Prostate gland (tissue), 2 donors: Measurements from ENCODE around the gene TANC1. TPM values are rescaled to one million over a fixed set of nuclear protein-coding genes. Genes with fewer than 3 reads are reported as not detected.

ENCODE experiments used
- DNase-seq: peaks from one replicate; pipeline ENCODE4 v3.0.0-alpha.2; 2019; ENCODE audit warnings: low spot score
- H3K27ac ChIP-seq, 2 donors: fragments of 200-600 bp; sonication (generic); 2 replicates each; pipeline ENCODE4 v1.5.1; 2017 to 2019
- H3K27me3 ChIP-seq: fragments of 200-600 bp; sonication (generic); replicated peaks from 2 replicates; pipeline ENCODE4 v1.5.1; 2019; ENCODE audit not compliant: insufficient read depth
- H3K36me3 ChIP-seq, 2 donors: fragments of 200-600 bp; sonication (generic); 1 replicate in 1 of 2; 2 replicates in 1 of 2; pipeline versions ENCODE4 v1.5.1 to v1.8.1; 2017 to 2019
- H3K4me1 ChIP-seq: fragments of 200-600 bp; sonication (generic); replicated peaks from 2 replicates; pipeline ENCODE4 v1.5.1; 2019
- H3K4me3 ChIP-seq, 2 donors: fragments of 200-600 bp; sonication (generic); 2 replicates each; pipeline ENCODE4 v1.5.1; 2017 to 2019
- H3K9me3 ChIP-seq: fragments of 200-600 bp; sonication (generic); 2 replicates; pipeline ENCODE4 v1.5.1; 2017
- CTCF ChIP-seq, 4 experiments: fragments of 200-600 bp in 2 of 4; fragments of 450-650 bp in 2 of 4; sonication (generic) in 2 of 4; IDR thresholded peaks; 1 replicate in 3 of 4; 2 replicates in 1 of 4; pipeline ENCODE4 v1.5.1; 2016 to 2019; ENCODE audit warnings: antibody characterized with exemption in 4 of 4, mild to moderate bottlenecking in 2 of 4, moderate library complexity in 2 of 4
- POLR2A ChIP-seq: fragments of 450-650 bp; IDR thresholded peaks from one replicate; pipeline ENCODE4 v1.6.1; 2016; ENCODE audit warnings: antibody characterized with exemption, mild to moderate bottlenecking
- POLR2AphosphoS5 ChIP-seq: sonication (generic); formaldehyde crosslinking; IDR thresholded peaks from one replicate; pipeline ENCODE4 v1.6.1; 2017; ENCODE audit warnings: antibody characterized with exemption
- WGBS: methylation state at CpG from one replicate; pipeline ENCODE4 v1.1.5; 2018; 5-methylcytosine and 5-hydroxymethylcytosine counted together
- intact Hi-C: fragments of 100-400 bp; cut with DNase I; formaldehyde crosslinking; loops from one replicate; pipeline ENCODE4 v1.14.2; 2022
- total RNA-seq, 2 donors: library from RNA; depleted of rRNA; stranded (reverse); fragments of >200 nt; gene quantifications; one replicate each; pipeline ENCODE4 v1.1.0, GENCODE V29; 2016

The TANC1 gene
- total RNA-seq, 2 donors from 2014 or later = 33.5 to 39.7 TPM

DNA sequence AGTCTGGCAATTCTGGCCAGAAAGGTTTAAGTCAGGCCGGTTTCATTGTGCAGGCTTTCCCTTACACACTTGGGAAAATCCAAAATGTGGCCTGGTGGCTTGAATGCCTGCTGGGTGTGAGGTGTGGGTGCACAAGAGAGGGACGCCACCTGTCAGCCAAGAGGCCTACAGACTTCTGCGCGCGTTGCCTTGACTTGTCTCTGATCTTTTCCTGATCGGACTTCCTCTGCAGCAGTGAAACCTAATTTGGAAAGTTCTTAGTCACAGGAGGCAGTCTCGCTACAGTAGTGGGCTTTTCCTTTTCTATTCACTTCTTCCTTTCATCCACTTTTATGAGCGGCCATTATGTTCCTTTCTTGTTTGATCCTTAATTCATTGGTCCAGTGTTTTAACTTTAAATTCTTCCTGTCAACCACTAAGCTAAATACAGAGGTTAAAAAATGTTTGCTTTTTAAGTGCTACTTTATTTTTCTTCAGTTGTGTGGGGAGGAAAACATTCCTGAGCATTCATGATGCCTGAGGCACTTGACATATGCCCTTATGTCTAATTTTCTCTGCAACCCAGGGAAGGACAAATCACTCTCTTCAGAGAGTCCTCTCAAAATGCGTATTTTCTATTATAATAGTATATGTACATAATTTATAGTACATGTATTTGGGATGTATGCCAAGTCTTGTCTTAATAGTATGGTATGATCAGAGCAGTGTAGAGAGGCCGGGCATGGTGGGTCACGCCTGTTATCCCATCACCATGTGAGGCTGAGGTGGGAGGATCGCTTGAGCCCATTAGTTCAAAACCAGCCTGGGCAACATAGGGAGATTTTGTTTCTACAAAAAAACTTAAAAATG is 189.1 kb downstream of the TANC1 start:
- Histone ChIP-seq H3K27ac (peak overlapping the region; percentile 12 to 48), H3K4me1 (peaks cover 5% of the 10 kb centered on the region), H3K36me3 (no peaks in the 10 kb centered on the region), H3K9me3 (no peaks in the 10 kb centered on the region), H3K4me3 (no peak overlapping the region), H3K27me3 (no peaks in the 10 kb centered on the region)
- intact Hi-C loops = no loop called here
- TF ChIP-seq POLR2A = no peak
- TF ChIP-seq POLR2AphosphoS5 = peak; percentile 48
- peak in 1 of 4 experiments; percentile 24 for TF ChIP-seq CTCF (IDR thresholded peaks at IDR 0.05)
- 41% methylated on average over 12 of the region's 12 CpGs for WGBS
- DNase-seq = peak; percentile 52

DNA sequence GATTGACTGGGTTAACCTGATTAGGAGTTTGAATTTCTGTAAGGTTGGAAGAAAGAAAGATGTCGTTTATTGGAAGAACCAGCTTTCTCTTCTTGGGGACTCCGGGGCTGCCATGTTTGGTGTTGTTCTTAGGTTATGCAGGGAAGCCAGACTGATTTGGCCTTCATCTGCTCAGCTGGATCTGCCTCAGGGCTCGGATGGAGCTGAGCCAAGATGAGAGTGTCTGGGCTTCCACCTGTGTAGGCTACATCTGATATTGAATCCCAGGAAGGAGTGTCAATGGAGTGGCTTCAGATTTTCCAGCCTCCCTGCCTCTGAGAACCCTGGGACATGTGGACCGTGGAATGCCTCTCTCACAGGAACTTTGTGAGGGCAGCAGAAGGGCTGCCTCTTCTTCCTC is 192.0 kb downstream of the TANC1 start:
- DNase-seq = no peak
- Histone ChIP-seq H3K36me3 (peaks cover 0 to 6% of the 10 kb centered on the region in 2 donors), H3K27ac (no peak overlapping the region), H3K9me3 (no peaks in the 10 kb centered on the region), H3K27me3 (no peaks in the 10 kb centered on the region), H3K4me1 (peaks cover 5% of the 10 kb centered on the region), H3K4me3 (no peak overlapping the region)
- intact Hi-C loops = no loop called here
- 61% methylated on average over 4 of the region's 4 CpGs for WGBS
- TF ChIP-seq CTCF (IDR thresholded peaks at IDR 0.05) = no peak
- TF ChIP-seq POLR2A = no peak
- TF ChIP-seq POLR2AphosphoS5 = no peak

DNA sequence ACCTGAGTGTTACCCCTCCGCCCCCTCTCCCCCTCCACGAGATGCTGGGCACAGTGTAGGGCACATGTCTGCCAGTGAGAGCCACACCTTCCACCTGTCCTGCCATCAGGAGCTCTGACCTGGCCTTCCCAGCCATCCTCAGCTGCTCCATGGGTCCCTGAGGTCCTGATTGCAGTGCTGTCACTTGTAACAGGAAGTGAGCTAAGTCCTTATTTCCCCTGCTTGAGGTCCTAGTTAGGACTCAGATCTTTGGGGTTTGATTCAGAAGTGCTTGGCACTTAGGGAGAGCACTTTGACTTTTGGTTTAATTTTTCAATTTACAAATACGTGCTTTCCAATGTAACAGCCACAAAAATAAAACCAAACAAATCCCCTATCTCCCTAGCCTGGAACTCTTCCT is 192.5 kb downstream of the TANC1 start:
- WGBS = 68% methylated on average over 3 of the region's 3 CpGs
- TF ChIP-seq POLR2A (no peak), POLR2AphosphoS5 (no peak), CTCF (IDR thresholded peaks at IDR 0.05) (no peak)
- peaks cover 0 to 6% of the 10 kb centered on the region in 2 donors for H3K36me3 ChIP-seq
- no peak for DNase-seq
- peaks cover 5% of the 10 kb centered on the region for H3K4me1 ChIP-seq
- no peaks in the 10 kb centered on the region for H3K9me3 ChIP-seq
- intact Hi-C loops = no loop called here
- no peak overlapping the region for H3K4me3 ChIP-seq
- no peak overlapping the region for H3K27ac ChIP-seq
- no peaks in the 10 kb centered on the region for H3K27me3 ChIP-seq

DNA sequence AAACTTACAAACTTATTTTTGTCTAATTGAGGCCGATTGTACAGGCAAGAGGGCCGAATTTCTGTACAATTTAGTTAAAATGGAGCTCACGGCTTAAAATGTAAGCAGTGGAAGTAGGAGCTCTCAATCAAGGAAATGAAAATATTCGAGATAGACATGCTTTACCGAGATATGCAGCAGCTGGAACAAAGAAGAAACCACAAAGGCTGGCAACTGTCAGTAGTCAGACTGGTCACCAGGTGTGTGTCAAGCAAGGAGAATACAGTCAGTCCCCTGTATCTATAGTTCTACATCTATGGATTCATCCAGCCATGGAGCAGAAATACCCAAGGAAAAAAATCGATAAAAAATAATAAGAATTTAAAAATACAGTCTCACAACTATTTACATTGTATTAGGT is 195.5 kb downstream of the TANC1 start:
- H3K27me3 ChIP-seq = no peaks in the 10 kb centered on the region
- H3K4me1 ChIP-seq = no peaks in the 10 kb centered on the region
- TF ChIP-seq POLR2AphosphoS5 = no peak
- TF ChIP-seq POLR2A = no peak
- TF ChIP-seq CTCF (IDR thresholded peaks at IDR 0.05) = no peak
- no peak overlapping the region for H3K4me3 ChIP-seq
- intact Hi-C loops = no loop called here
- no peak for DNase-seq
- H3K27ac ChIP-seq = no peak overlapping the region
- peaks cover 0 to 6% of the 10 kb centered on the region in 2 donors for H3K36me3 ChIP-seq
- H3K9me3 ChIP-seq = no peaks in the 10 kb centered on the region
- 71% methylated on average over 6 of the region's 6 CpGs for WGBS

GRCh38 chr2:159164457-159164911 is 196.0 kb downstream of the TANC1 start:
- H3K4me1 ChIP-seq = no peaks in the 10 kb centered on the region
- no peaks in the 10 kb centered on the region for H3K27me3 ChIP-seq
- H3K27ac ChIP-seq = no peak overlapping the region
- DNase-seq = no peak
- H3K36me3 ChIP-seq = peaks cover 0 to 6% of the 10 kb centered on the region in 2 donors
- intact Hi-C loops = no loop called here
- no peak overlapping the region for H3K4me3 ChIP-seq
- H3K9me3 ChIP-seq = no peaks in the 10 kb centered on the region
- 68% methylated on average over 3 of the region's 3 CpGs for WGBS
- TF ChIP-seq POLR2A = no peak
- no peak for TF ChIP-seq POLR2AphosphoS5
- TF ChIP-seq CTCF (IDR thresholded peaks at IDR 0.05) = no peak
